Epithelial cell of proximal tubule (primary cell): ENCODE results near the gene CCT7. TPM values are rescaled to one million over a fixed set of nuclear protein-coding genes. Genes with fewer than 3 reads are reported as not detected.

Source experiments
- DNase-seq: peaks from one replicate; pipeline ENCODE4 v3.0.0-alpha.2; 2011; ENCODE audit warnings: low read depth
- H3K4me3 ChIP-seq: 2 replicates; pipeline ENCODE4 v1.5.1; 2011; ENCODE audit warnings: low read depth, mild to moderate bottlenecking, low read length
- CTCF ChIP-seq: conservative IDR thresholded peaks from 2 replicates; pipeline ENCODE4 v1.5.1; 2012; ENCODE audit warnings: low read depth, mild to moderate bottlenecking, low read length
- total RNA-seq: library from RNA; depleted of rRNA; stranded (reverse); fragments of >200 nt; gene quantifications from 2 replicates; pipeline ENCODE4 v1.2.3, GENCODE V29; 2015

CCT7 gene
- total RNA-seq, 1 donor from 2014 or later: 393 TPM

GRCh38 chr2:73294239-73294638 is 60.1 kb downstream of the CCT7 start:
- H3K4me3 ChIP-seq: no peak overlapping the region
- TF ChIP-seq CTCF: no peak
- no peak for DNase-seq

GRCh38 chr2:73295751-73296400 is 61.8 kb downstream of the CCT7 start:
- H3K4me3 ChIP-seq: no peak overlapping the region
- no peak for TF ChIP-seq CTCF
- no peak for DNase-seq

- TF ChIP-seq CTCF: no peak
- no peak overlapping the region for H3K4me3 ChIP-seq
- no peak for DNase-seq
Observed at GRCh38 chr2:73297151-73297559, 63.0 kb downstream of the CCT7 start.

- no peak for TF ChIP-seq CTCF
- no peak for DNase-seq
- no peak overlapping the region for H3K4me3 ChIP-seq
Observed at GRCh38 chr2:73297586-73297985, 63.5 kb downstream of the CCT7 start.

GRCh38 chr2:73300926-73301325 is 66.8 kb downstream of the CCT7 start:
- H3K4me3 ChIP-seq: no peak overlapping the region
- TF ChIP-seq CTCF: no peak
- DNase-seq: no peak

GRCh38 chr2:73301636-73302035 is 67.5 kb downstream of the CCT7 start:
- TF ChIP-seq CTCF: no peak
- no peak overlapping the region for H3K4me3 ChIP-seq
- DNase-seq: no peak

Other genes starting within 250 kb of the CCT7 start
- gene SFXN5, start 162.6 kb upstream of the CCT7 start, total RNA-seq: 8.4 and 9.4 TPM in 2 replicates
- 26.4 and 27.7 TPM in 2 replicates for gene RAB11FIP5, start 121.4 kb upstream of the CCT7 start, total RNA-seq
- gene NOTO, start 31.7 kb upstream of the CCT7 start, total RNA-seq: not detected in 2 replicates
- 27.3 and 35.6 TPM in 2 replicates for gene SMYD5, start 20.1 kb upstream of the CCT7 start, total RNA-seq
- gene PRADC1, start 1.1 kb upstream of the CCT7 start, total RNA-seq: 5.0 and 22.3 TPM in 2 replicates
- gene FBXO41, start 50.2 kb downstream of the CCT7 start, total RNA-seq: 2.4 and 4.5 TPM in 2 replicates
- 0.07 TPM in 1 of 2 replicates, not detected in the other for gene EGR4, start 59.2 kb downstream of the CCT7 start, total RNA-seq
- gene ALMS1, start 151.5 kb downstream of the CCT7 start, total RNA-seq: 11.8 and 16.3 TPM in 2 replicates